NB4 (cell line): ENCODE results near the gene GAPDHS.

ENCODE experiments used
- DNase-seq: peaks from one replicate; pipeline ENCODE4 v3.0.0; 2010; ENCODE audit warnings: low read depth
- H3K4me3 ChIP-seq: one replicate; pipeline ENCODE4 v1.5.1; 2011; ENCODE audit warnings: mild to moderate bottlenecking, low read depth, low read length, moderate library complexity
- MYC ChIP-seq: IDR thresholded peaks from 2 replicates; pipeline ENCODE4 v1.6.1; 2011; ENCODE audit warnings: low read depth, low read length
- POLR2A ChIP-seq: IDR thresholded peaks from 2 replicates; pipeline ENCODE4 v1.6.1; 2011; ENCODE audit warnings: mild to moderate bottlenecking; ENCODE audit not compliant: insufficient read length; ENCODE audit errors: extremely low read depth
- TF ChIP-seq, protein P1 (sequence below): IDR thresholded peaks from one replicate; pipeline ENCODE4 v1.5.1; 2012; ENCODE audit warnings: low read depth, low read length
- TF ChIP-seq, protein P2 (sequence below): IDR thresholded peaks from 2 replicates; pipeline ENCODE4 v1.6.1; 2011; ENCODE audit warnings: low read depth, low read length

GAPDHS gene

GRCh38 chr19:35556025-35556590 lies 22.9 kb downstream of the GAPDHS start:
- DNase-seq, result no peak
- TF ChIP-seq, protein P1, sequence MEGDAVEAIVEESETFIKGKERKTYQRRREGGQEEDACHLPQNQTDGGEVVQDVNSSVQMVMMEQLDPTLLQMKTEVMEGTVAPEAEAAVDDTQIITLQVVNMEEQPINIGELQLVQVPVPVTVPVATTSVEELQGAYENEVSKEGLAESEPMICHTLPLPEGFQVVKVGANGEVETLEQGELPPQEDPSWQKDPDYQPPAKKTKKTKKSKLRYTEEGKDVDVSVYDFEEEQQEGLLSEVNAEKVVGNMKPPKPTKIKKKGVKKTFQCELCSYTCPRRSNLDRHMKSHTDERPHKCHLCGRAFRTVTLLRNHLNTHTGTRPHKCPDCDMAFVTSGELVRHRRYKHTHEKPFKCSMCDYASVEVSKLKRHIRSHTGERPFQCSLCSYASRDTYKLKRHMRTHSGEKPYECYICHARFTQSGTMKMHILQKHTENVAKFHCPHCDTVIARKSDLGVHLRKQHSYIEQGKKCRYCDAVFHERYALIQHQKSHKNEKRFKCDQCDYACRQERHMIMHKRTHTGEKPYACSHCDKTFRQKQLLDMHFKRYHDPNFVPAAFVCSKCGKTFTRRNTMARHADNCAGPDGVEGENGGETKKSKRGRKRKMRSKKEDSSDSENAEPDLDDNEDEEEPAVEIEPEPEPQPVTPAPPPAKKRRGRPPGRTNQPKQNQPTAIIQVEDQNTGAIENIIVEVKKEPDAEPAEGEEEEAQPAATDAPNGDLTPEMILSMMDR, result no peak
- TF ChIP-seq MYC (no peak), POLR2A (no peak)
- TF ChIP-seq, protein P2, sequence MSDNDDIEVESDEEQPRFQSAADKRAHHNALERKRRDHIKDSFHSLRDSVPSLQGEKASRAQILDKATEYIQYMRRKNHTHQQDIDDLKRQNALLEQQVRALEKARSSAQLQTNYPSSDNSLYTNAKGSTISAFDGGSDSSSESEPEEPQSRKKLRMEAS, result no peak
- H3K4me3 ChIP-seq, result no peak overlapping the region

DNA sequence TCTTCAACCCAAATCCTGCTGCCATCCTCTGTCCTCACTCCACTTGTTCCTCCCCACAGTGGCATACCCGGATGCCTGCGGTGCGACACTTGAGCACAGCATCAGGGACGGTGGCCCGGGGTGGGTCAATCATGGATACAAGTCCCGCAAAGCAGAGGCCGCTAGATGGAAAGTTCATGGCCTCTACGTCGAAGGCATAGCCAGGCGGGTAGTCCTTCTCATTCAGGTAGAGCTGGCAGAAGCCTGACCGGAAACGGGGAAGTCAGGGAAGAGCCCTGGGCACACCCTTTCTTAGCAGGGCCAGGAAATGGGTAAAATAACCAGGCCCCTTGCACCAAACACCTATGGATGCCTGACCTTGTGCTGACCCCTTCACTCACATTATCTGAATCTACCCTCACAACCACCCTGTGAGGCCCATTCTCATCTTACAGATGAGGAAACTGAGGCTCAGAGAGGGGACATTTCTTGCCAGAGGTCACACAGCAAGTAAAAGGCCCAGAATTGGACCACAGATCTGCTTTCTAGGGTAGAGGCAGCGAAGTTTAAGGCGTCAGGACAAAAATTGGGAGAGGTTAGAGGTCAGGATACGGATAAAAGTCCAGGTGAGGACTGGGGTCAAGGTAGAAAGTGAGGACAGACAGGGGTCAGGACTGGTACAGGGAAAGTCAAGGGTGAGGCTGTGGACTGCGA lies 23.7 kb downstream of the GAPDHS start:
- TF ChIP-seq, protein P1, result no peak
- TF ChIP-seq MYC (no peak), POLR2A (no peak)
- TF ChIP-seq, protein P2, result no peak
- DNase-seq, result no peak
- H3K4me3 ChIP-seq, result no peak overlapping the region

GRCh38 chr19:35557539-35558399 lies 24.5 kb downstream of the GAPDHS start:
- no peak for DNase-seq
- TF ChIP-seq, protein P1, result no peak
- no peak for TF ChIP-seq POLR2A
- TF ChIP-seq MYC, result no peak
- TF ChIP-seq, protein P2, result no peak
- H3K4me3 ChIP-seq, result no peak overlapping the region

DNA sequence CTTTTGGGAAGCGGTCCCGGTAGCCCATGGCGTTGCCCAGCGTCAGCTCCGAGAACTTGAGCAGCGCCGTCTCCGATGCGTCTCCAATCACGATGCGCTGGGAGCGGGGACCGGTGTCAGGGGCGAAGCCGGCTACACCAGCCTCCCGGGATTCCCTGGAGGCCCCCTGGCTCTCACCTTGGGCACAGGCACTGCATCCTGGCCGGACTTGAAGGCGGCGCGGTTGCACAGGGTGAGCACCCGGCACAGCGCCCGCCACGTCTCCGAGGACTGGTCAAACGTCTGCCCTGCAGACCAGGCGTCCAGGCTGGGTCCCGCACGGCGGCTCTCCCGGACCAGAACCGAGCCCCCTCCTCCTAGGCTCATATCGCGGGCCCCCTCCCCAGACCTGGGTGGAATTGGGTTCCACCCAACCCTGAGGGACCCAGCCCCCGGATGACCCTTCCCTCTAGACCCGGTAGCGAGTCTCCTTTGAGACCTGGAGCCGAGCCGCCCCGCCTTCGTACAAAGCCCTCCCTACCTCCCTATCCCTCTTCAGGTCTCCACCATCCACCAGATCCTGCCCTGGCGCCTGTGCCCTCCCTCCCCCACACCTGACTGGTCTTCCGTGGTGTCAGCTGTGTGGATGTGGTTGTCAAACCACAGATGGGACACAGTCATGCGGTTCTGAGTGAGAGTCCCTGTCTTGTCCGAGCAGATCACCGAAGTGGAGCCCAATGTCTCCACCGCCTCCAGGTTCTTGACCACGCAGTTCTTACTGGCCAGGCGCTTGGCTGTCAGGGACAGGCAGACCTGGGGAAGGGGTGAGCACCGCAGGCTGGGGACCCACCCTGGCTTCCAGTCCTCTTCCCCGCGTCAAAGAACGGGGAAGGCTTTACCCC lies 25.4 kb downstream of the GAPDHS start:
- DNase-seq, result no peak
- no peak overlapping the region for H3K4me3 ChIP-seq
- TF ChIP-seq MYC, result no peak

DNA sequence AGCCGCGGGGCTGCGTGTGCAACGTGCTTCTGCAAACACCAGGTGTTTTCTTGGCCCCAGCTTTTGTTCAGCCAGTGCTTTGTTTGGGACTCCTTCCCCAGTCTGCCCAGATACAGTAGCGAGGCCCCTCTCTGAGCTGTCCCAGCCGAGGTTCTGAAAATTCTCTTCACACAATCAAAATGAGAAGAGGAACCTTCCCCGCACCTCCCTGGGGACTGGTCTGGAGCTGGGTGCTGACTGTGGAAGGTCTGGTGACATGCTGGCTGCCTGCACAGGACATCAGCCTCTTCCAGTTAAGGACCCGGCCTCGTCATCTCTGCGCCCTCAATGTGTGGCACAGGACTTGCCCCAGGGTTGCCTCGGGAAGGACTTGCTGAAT lies 26.0 kb downstream of the GAPDHS start:
- TF ChIP-seq, protein P2, result 0 out of 2 replicates have a peak, but pooled peaks have one; percentile 11
- TF ChIP-seq MYC, result no peak
- DNase-seq, result peak; percentile 77
- no peak overlapping the region for H3K4me3 ChIP-seq

- TF ChIP-seq, protein P2, result no peak
- TF ChIP-seq, protein P1, result no peak
Measured at GRCh38 chr19:35559781-35560180, 26.5 kb downstream of the GAPDHS start.

More at GRCh38 chr19:35559781-35560180, 26.5 kb downstream of the GAPDHS start:
- DNase-seq, result no peak
- H3K4me3 ChIP-seq, result no peak overlapping the region
